K562 (cell line): Measurements from ENCODE around the gene ZNF718. TPM values are rescaled to one million over a fixed set of nuclear protein-coding genes. Genes with fewer than 3 reads are reported as not detected.
A peak's percentile ranks its signal among the peaks of the same experiment; 100 is the strongest.
"Not testable (repeated sequence)": the region's sequence is repeated elsewhere in the genome, so short reads cannot be mapped to it uniquely, and the experiment has no call there.

ENCODE experiments used
- ATAC-seq: fragments of 200-7000 bp; cut with Tn5 transposase; 3 replicates; pipeline ENCODE4 v1.9.1; 2020; ENCODE audit warnings: moderate library complexity
- BruUV-seq: library from RNA; stranded (reverse); fragments of 400-500 nt; replicated peaks from 2 replicates; lab custom pipeline; 2021; lab: Mats Ljungman, UMichigan
- CTCF ChIA-PET: fragments of 300-600 bp; formaldehyde crosslinking; extraction: SDS; loops from one replicate; lab custom pipeline; 2021; ENCODE audit warnings: low intra/inter-chr PET ratio; lab: Yijun Ruan, JAX
- POLR2A ChIA-PET: fragments of 300-600, 350-650 bp; sonication (Branson Sonifier 250); formaldehyde crosslinking; extraction: SDS; loops from one replicate; lab custom pipeline; 2021; ENCODE audit warnings: antibody characterized with exemption, inconsistent platforms; lab: Yijun Ruan, JAX
- DNase-seq, 4 experiments: peaks; one replicate each; pipeline versions ENCODE4 v3.0.0 to v3.0.0-alpha.2; 2011 to 2018; ENCODE audit warnings: low spot score in 3 of 4, mixed read lengths in 3 of 4; ENCODE audit errors: extremely low read depth in 1 of 4
- FAIRE-seq: peaks from 2 replicates; lab custom pipeline; 2011; peaks lifted over from hg19 to GRCh38; lab: Jason Lieb, UNC
- H2AFZ ChIP-seq: 2 replicates; pipeline ENCODE4 v1.6.0; 2011; ENCODE audit warnings: low read depth, low read length, control low read depth, inconsistent platforms
- H3K27ac ChIP-seq: fragments of 200-600 bp; 3 replicates; pipeline ENCODE4 v1.8.0; 2011; ENCODE audit warnings: low read depth, mild to moderate bottlenecking, control low read depth, inconsistent platforms, low read length, moderate library complexity, mixed read lengths; ENCODE audit errors: extremely low read depth
- H3K27me3 ChIP-seq, 2 experiments: fragments of 300-600 bp in 1 of 2; 2 replicates in 1 of 2; 3 replicates in 1 of 2; pipeline versions ENCODE4 v1.6.0 to v1.8.0; 2011; ENCODE audit warnings: inconsistent platforms in 2 of 2, low read length in 2 of 2, mild to moderate bottlenecking in 1 of 2, mixed read lengths in 1 of 2, moderate library complexity in 1 of 2; ENCODE audit not compliant: control insufficient read depth in 2 of 2, insufficient read depth in 2 of 2
- H3K36me3 ChIP-seq: fragments of 300-600 bp; 3 replicates; pipeline ENCODE4 v1.8.0; 2011; ENCODE audit warnings: mild to moderate bottlenecking, low read length, inconsistent platforms; ENCODE audit not compliant: control insufficient read depth, insufficient read depth
- H3K4me1 ChIP-seq, 2 experiments: fragments of 200-600 bp in 1 of 2; replicated peaks in 1 of 2; 2 replicates in 1 of 2; 3 replicates in 1 of 2; pipeline versions ENCODE4 v1.5.1 to v1.8.0; 2011; ENCODE audit warnings: inconsistent platforms in 2 of 2, low read length in 2 of 2, mild to moderate bottlenecking in 1 of 2, mixed read lengths in 1 of 2, moderate library complexity in 1 of 2; ENCODE audit not compliant: control insufficient read depth in 2 of 2, insufficient read depth in 2 of 2
- H3K4me2 ChIP-seq: 2 replicates; pipeline ENCODE4 v1.6.1; 2011; ENCODE audit warnings: low read length, control low read depth, inconsistent platforms, mixed read lengths; ENCODE audit not compliant: insufficient read depth
- H3K4me3 ChIP-seq: fragments of 200-600 bp; sonication (generic), shearing (Covaris generic); 2 replicates; pipeline ENCODE4 v1.5.1; 2016; ENCODE audit warnings: control low read depth, inconsistent platforms
- H3K79me2 ChIP-seq: fragments of 200-600 bp; 3 replicates; pipeline ENCODE4 v1.8.0; 2011; ENCODE audit warnings: low read length, inconsistent platforms; ENCODE audit not compliant: control insufficient read depth, insufficient read depth
- H3K9ac ChIP-seq, 2 experiments: 2 replicates each; pipeline versions ENCODE4 v1.6.0 to v1.6.1; 2011; ENCODE audit warnings: low read depth in 2 of 2, low read length in 2 of 2, control low read depth in 1 of 2, inconsistent platforms in 1 of 2, mild to moderate bottlenecking in 1 of 2, mixed read lengths in 1 of 2; ENCODE audit not compliant: insufficient read depth in 1 of 2
- H3K9me1 ChIP-seq: one replicate; pipeline ENCODE4 v1.6.0; 2011; ENCODE audit warnings: inconsistent platforms, mild to moderate bottlenecking, low read length, moderate library complexity; ENCODE audit not compliant: control insufficient read depth, insufficient read depth
- H3K9me3 ChIP-seq: replicated peaks from 2 replicates; pipeline ENCODE4 v1.5.1; 2011; ENCODE audit warnings: low read depth, low read length, inconsistent platforms; ENCODE audit not compliant: control insufficient read depth, insufficient read depth
- H4K20me1 ChIP-seq: replicated peaks from 2 replicates; pipeline ENCODE4 v1.6.1; 2011; ENCODE audit warnings: low read length, inconsistent platforms, mixed read lengths; ENCODE audit not compliant: control insufficient read depth, insufficient read depth
- BDP1 ChIP-seq: IDR thresholded peaks from 3 replicates; pipeline ENCODE4 v1.6.1; 2011; ENCODE audit not compliant: insufficient read length, insufficient read depth
- CREBBP ChIP-seq: IDR thresholded peaks from one replicate; pipeline ENCODE4 v1.6.1; 2012; ENCODE audit warnings: low read depth, mild to moderate bottlenecking, control low read depth, inconsistent platforms, low read length
- CXXC5 ChIP-seq: fragments of 250-450 bp; sonication (Bioruptor Pico); IDR thresholded peaks from 2 replicates; pipeline ENCODE4 v1.8.0; 2022; ENCODE audit warnings: inconsistent platforms, mild to moderate bottlenecking, moderate library complexity
- DMBX1 ChIP-seq: fragments of 250-450 bp; sonication (Bioruptor Pico); IDR thresholded peaks from 2 replicates; pipeline ENCODE4 v1.8.0; 2022; ENCODE audit warnings: inconsistent platforms, mild to moderate bottlenecking, moderate library complexity, borderline replicate concordance
- GATA2 ChIP-seq: sonication (generic); formaldehyde crosslinking; IDR thresholded peaks from 2 replicates; pipeline ENCODE4 v1.4.0; 2020; ENCODE audit warnings: mild to moderate bottlenecking, missing genetic modification reagents
- MAZ ChIP-seq, 2 experiments: fragments of 450-650 bp in 1 of 2; sonication (generic) in 1 of 2; formaldehyde crosslinking; IDR thresholded peaks in 1 of 2; conservative IDR thresholded peaks in 1 of 2; 2 replicates each; pipeline versions ENCODE4 v1.4.0 to v1.5.0; 2020; ENCODE audit warnings: mild to moderate bottlenecking in 1 of 2, missing genetic modification reagents in 1 of 2
- NFYB ChIP-seq: IDR thresholded peaks from 2 replicates; pipeline ENCODE4 v1.6.1; 2011; ENCODE audit warnings: mild to moderate bottlenecking, moderate library complexity; ENCODE audit not compliant: insufficient read length; ENCODE audit errors: extremely low read depth
- PHF8 ChIP-seq: fragments of 200-600 bp; sonication (generic); IDR thresholded peaks from 2 replicates; pipeline ENCODE4 v1.6.1; 2012; ENCODE audit warnings: mixed run types, mild to moderate bottlenecking, inconsistent platforms, low read length, moderate library complexity, borderline replicate concordance
- PKNOX1 ChIP-seq: fragments of 450-650 bp; IDR thresholded peaks from 2 replicates; pipeline ENCODE4 v1.6.1; 2016
- RBFOX2 ChIP-seq: fragments of 200-400 bp; formaldehyde crosslinking; IDR thresholded peaks from 2 replicates; pipeline ENCODE4 v1.6.1; 2017; ENCODE audit warnings: low read depth, mild to moderate bottlenecking, low read length, moderate library complexity
- ZFP91 ChIP-seq: sonication (generic); formaldehyde crosslinking; IDR thresholded peaks from 2 replicates; pipeline ENCODE4 v1.8.0; 2022; ENCODE audit warnings: mild to moderate bottlenecking, missing genetic modification reagents
- ZNF277 ChIP-seq: fragments of 250-450 bp; sonication (Bioruptor Pico); IDR thresholded peaks from 2 replicates; pipeline ENCODE4 v1.8.0; 2022; ENCODE audit warnings: inconsistent platforms, mild to moderate bottlenecking, moderate library complexity, borderline replicate concordance
- WGBS: fragments of 100-300 bp; shearing (Covaris generic); methylation state at CpG from one replicate; pipeline ENCODE4 v1.1.6; 2016; ENCODE audit warnings: low coverage, mixed read lengths; ENCODE audit not compliant: insufficient coverage; ENCODE audit errors: missing lambda C conversion rate; 5-methylcytosine and 5-hydroxymethylcytosine counted together
- in situ Hi-C: fragments of 300-500 bp; cut with MboI; formaldehyde crosslinking; loops from 4 replicates; pipeline ENCODE4 v1.15.0; 2018; ENCODE audit warnings: inconsistent platforms, mixed read lengths
- intact Hi-C: fragments of 100-400 bp; cut with micrococcal nuclease; formaldehyde crosslinking; loops from 2 replicates; pipeline ENCODE4 v1.14.2; 2022
- polyA plus RNA-seq, 8 experiments: library from polyadenylated mRNA; depleted of rRNA in 4 of 8; stranded (reverse) in 5 of 8; unstranded in 3 of 8; fragments of >200 nt; fragmentation: Nextera tagmentation in 2 of 8; fragmentation: Illumina TruSeq in 1 of 8; extraction: Ambion mirVana in 2 of 8; extraction: Trizol in 1 of 8; gene quantifications; 2 replicates each; pipeline versions ENCODE4 v1.2.1 to v1.2.3, GENCODE V29; 2011 to 2014; ENCODE audit warnings: inconsistent platforms in 1 of 8, missing spikeins in 1 of 8
- total RNA-seq, 7 experiments: library from RNA; depleted of rRNA in 6 of 7; stranded (reverse); fragments of >200 nt in 6 of 7; fragmentation: Illumina TruSeq in 2 of 7; extraction: Trizol in 2 of 7; gene quantifications; 2 replicates each; pipeline versions ENCODE4 v1.2.1 to v1.2.3, GENCODE V29; 2011 to 2021; ENCODE audit warnings: low replicate concordance in 1 of 7

The ZNF718 gene
- total and polyA plus RNA-seq, 9 of the 15 experiments (the other 6 are each of a cell fraction or from before 2014, with no cell fraction given), result 1.00 to 5.3 (median 2.7) TPM

- peak; percentile 93 for TF ChIP-seq PKNOX1
- peak; percentile 34 for TF ChIP-seq NFYB
- peak; percentile 46; the same call in 1 of the 2 replicates for TF ChIP-seq PHF8
- TF ChIP-seq DMBX1 (CRISPR knock-in tag), result no peak
- TF ChIP-seq ZFP91 (CRISPR knock-in tag), result no peak
- no peak for TF ChIP-seq CREBBP
- no peak for TF ChIP-seq BDP1
- TF ChIP-seq CXXC5 (CRISPR knock-in tag), result peak; percentile 41; the same call in 1 of the 2 replicates
- TF ChIP-seq ZNF277, result no peak
- no peak for TF ChIP-seq GATA2
- 0 out of 4 replicates have a peak, but pooled peaks of 1 of the 2 experiments have one; percentile 13 for TF ChIP-seq MAZ (CRISPR knock-in tag; conservative IDR thresholded peaks at IDR 0.05 in 1 of 2, IDR thresholded peaks at IDR 0.05 in 1 of 2)
- TF ChIP-seq RBFOX2, result peak; percentile 68
These were observed 88.3 kb downstream of the ZNF718 start (continued) for GRCh38 chr4:212438-213188.

GRCh38 chr4:213189-213535 is 88.9 kb downstream of the ZNF718 start:
- in situ Hi-C loops, H2AFZ ChIP-seq, H3K9me3 ChIP-seq, CTCF ChIA-PET, H3K4me1 ChIP-seq, H3K79me2 ChIP-seq, FAIRE-seq, H4K20me1 ChIP-seq, DNase-seq, POLR2A ChIA-PET, H3K9me1 ChIP-seq, intact Hi-C loops, H3K36me3 ChIP-seq, ATAC-seq, H3K27me3 ChIP-seq, H3K27ac ChIP-seq: not testable (repeated sequence)
- 4% methylated on average over 13 of the region's 13 CpGs for WGBS
- TSS peak; percentile 33 for BruUV-seq
- peak overlapping the region; percentile 36 for H3K4me3 ChIP-seq
- peak overlapping the region; percentile 41; the same call in 1 of the 2 replicates for H3K4me2 ChIP-seq
- peak overlapping the region; percentile 9 to 44; a peak in 1 of 4 replicates for H3K9ac ChIP-seq
